ENCODE results near the gene CMAS. TPM values are rescaled to one million over a fixed set of nuclear protein-coding genes. Genes with fewer than 3 reads are reported as not detected.
A peak's percentile ranks its signal among the peaks of the same experiment; 100 is the strongest.

CMAS gene
- total RNA-seq, 1 experiment from 2014 or later, result 41.5 TPM

GRCh38 chr12:22100958-22101748 is 55.1 kb downstream of the CMAS start:
- intact Hi-C loops (cut with micrococcal nuclease), result loop anchor here (1.0 to 5.0 kb wide), 5 partner anchors 72 to 342 kb away; no protein-coding TSS in a partner anchor
- peaks cover 8% of the 10 kb centered on the region for H3K9me3 Mint-ChIP-seq (ENCODE audit: unreplicated experiment)
- ChIA-PET POLR2A (interaction anchor here (0.6 to 2.7 kb wide), 8 partner anchors 13 to 335 kb away, joined by 3 to 16 read pairs (median 3); no protein-coding TSS in a partner anchor), CTCF (interaction anchor here (0.6 to 5.4 kb wide), 29 partner anchors 10 to 1120 kb away, joined by 3 to 62 read pairs (median 3); partner anchors contain the start of genes CMAS and ST8SIA1)
- no TSS peak for BruUV-seq (replicated peaks)
- H3K36me3 Mint-ChIP-seq (ENCODE audit: insufficient read depth, unreplicated experiment), result no peaks in the 10 kb centered on the region
- peak; percentile 58 for TF ChIP-seq CTCF (IDR thresholded peaks at IDR 0.05; ENCODE audit: unreplicated experiment)
- no peak overlapping the region for H3K4me3 Mint-ChIP-seq (ENCODE audit: unreplicated experiment)
- no peaks in the 10 kb centered on the region for H3K27me3 Mint-ChIP-seq (ENCODE audit: insufficient read depth, unreplicated experiment)
- peaks cover 19% of the 10 kb centered on the region for H3K4me1 Mint-ChIP-seq (ENCODE audit: insufficient read depth, unreplicated experiment)
- H3K27ac Mint-ChIP-seq (ENCODE audit: low read depth, unreplicated experiment), result peak overlapping the region; percentile 81
- DNase-seq (ENCODE audit: unreplicated experiment), result peak; percentile 82

GRCh38 chr12:22101749-22102243 is 55.8 kb downstream of the CMAS start:
- no peak for TF ChIP-seq CTCF (IDR thresholded peaks at IDR 0.05; ENCODE audit: unreplicated experiment)
- ChIA-PET CTCF (interaction anchor here (0.6 to 5.4 kb wide), 24 partner anchors 10 to 1120 kb away, joined by 3 to 62 read pairs (median 4); partner anchors contain the start of gene ST8SIA1), POLR2A (interaction anchor here (0.7 to 2.7 kb wide), 7 partner anchors 14 to 334 kb away, joined by 3 to 16 read pairs (median 3); no protein-coding TSS in a partner anchor)
- BruUV-seq (replicated peaks), result no TSS peak
- DNase-seq (ENCODE audit: unreplicated experiment), result peak; percentile 86
- H3K36me3 Mint-ChIP-seq (ENCODE audit: insufficient read depth, unreplicated experiment), result no peaks in the 10 kb centered on the region
- H3K4me3 Mint-ChIP-seq (ENCODE audit: unreplicated experiment), result no peak overlapping the region
- H3K4me1 Mint-ChIP-seq (ENCODE audit: insufficient read depth, unreplicated experiment), result peaks cover 23% of the 10 kb centered on the region
- intact Hi-C loops (cut with micrococcal nuclease), result loop anchor here (1.0 to 5.0 kb wide), 5 partner anchors 71 to 342 kb away; no protein-coding TSS in a partner anchor
- peak overlapping the region; percentile 81 for H3K27ac Mint-ChIP-seq (ENCODE audit: low read depth, unreplicated experiment)
- no peaks in the 10 kb centered on the region for H3K27me3 Mint-ChIP-seq (ENCODE audit: insufficient read depth, unreplicated experiment)
- H3K9me3 Mint-ChIP-seq (ENCODE audit: unreplicated experiment), result peaks cover 8% of the 10 kb centered on the region

GRCh38 chr12:22103418-22103817 is 57.4 kb downstream of the CMAS start:
- Mint-ChIP-seq H3K36me3 (ENCODE audit: insufficient read depth, unreplicated experiment) (peaks cover 6% of the 10 kb centered on the region), H3K27me3 (ENCODE audit: insufficient read depth, unreplicated experiment) (no peaks in the 10 kb centered on the region), H3K27ac (ENCODE audit: low read depth, unreplicated experiment) (no peak overlapping the region), H3K9me3 (ENCODE audit: unreplicated experiment) (peaks cover 4% of the 10 kb centered on the region), H3K4me3 (ENCODE audit: unreplicated experiment) (no peak overlapping the region), H3K4me1 (ENCODE audit: insufficient read depth, unreplicated experiment) (peaks cover 23% of the 10 kb centered on the region)
- no peak for TF ChIP-seq CTCF (IDR thresholded peaks at IDR 0.05; ENCODE audit: unreplicated experiment)
- CTCF ChIA-PET, result interaction anchor here (3.1 to 5.4 kb wide), 3 partner anchors 20 to 232 kb away, joined by 16 to 62 read pairs (median 28); partner anchors contain the start of gene ST8SIA1
- BruUV-seq (replicated peaks), result no TSS peak
- intact Hi-C loops (cut with micrococcal nuclease), result loop anchor here (5.0 kb wide), 1 partner anchor 119 kb away; no protein-coding TSS in a partner anchor
- DNase-seq (ENCODE audit: unreplicated experiment), result no peak
- POLR2A ChIA-PET, result interaction anchor here (1.4 kb wide), 1 partner anchor 232 kb away, joined by 4 read pairs; no protein-coding TSS in a partner anchor

- Mint-ChIP-seq H3K27ac (ENCODE audit: low read depth, unreplicated experiment) (no peak overlapping the region), H3K4me3 (ENCODE audit: unreplicated experiment) (no peak overlapping the region), H3K27me3 (ENCODE audit: insufficient read depth, unreplicated experiment) (no peaks in the 10 kb centered on the region), H3K36me3 (ENCODE audit: insufficient read depth, unreplicated experiment) (peaks cover 6% of the 10 kb centered on the region), H3K9me3 (ENCODE audit: unreplicated experiment) (no peaks in the 10 kb centered on the region), H3K4me1 (ENCODE audit: insufficient read depth, unreplicated experiment) (peaks cover 23% of the 10 kb centered on the region)
- ChIA-PET CTCF (no interaction called here), POLR2A (no interaction called here)
- BruUV-seq (replicated peaks), result no TSS peak
- DNase-seq (ENCODE audit: unreplicated experiment), result peak; percentile 8
- intact Hi-C loops (cut with micrococcal nuclease), result no loop called here
- no peak for TF ChIP-seq CTCF (IDR thresholded peaks at IDR 0.05; ENCODE audit: unreplicated experiment)
These were observed 59.5 kb downstream of the CMAS start for GRCh38 chr12:22105542-22105941.

Data from MCF 10A (cell line).